A673 (cell line): Measurements from ENCODE around the gene CDH24. TPM values are rescaled to one million over a fixed set of nuclear protein-coding genes. Genes with fewer than 3 reads are reported as not detected.
A peak's percentile ranks its signal among the peaks of the same experiment; 100 is the strongest.

Source experiments
- BruUV-seq: library from RNA; stranded (reverse); fragments of 400-500 nt; replicated peaks from 2 replicates; lab custom pipeline; 2021; lab: Mats Ljungman, UMichigan
- CTCF ChIA-PET: fragments of 300-600 bp; sonication (Branson Sonifier 250); formaldehyde crosslinking; loops from one replicate; lab custom pipeline; 2022; ENCODE audit warnings: antibody characterized with exemption; lab: Charles Lee
- POLR2A ChIA-PET: fragments of 300-600 bp; sonication (Branson Sonifier 250); formaldehyde crosslinking; loops from one replicate; lab custom pipeline; 2022; ENCODE audit warnings: antibody characterized with exemption; ENCODE audit not compliant: low non-redundant PET; lab: Charles Lee
- DNase-seq: peaks from one replicate; pipeline ENCODE4 v3.0.0-alpha.2; 2015; ENCODE audit warnings: low spot score
- H3K27ac ChIP-seq: fragments of 200-600 bp; sonication (generic); 2 replicates; pipeline ENCODE4 v1.5.1; 2016; ENCODE audit warnings: mixed run types, low read depth, mild to moderate bottlenecking, mixed read lengths, antibody characterized with exemption, low read length; ENCODE audit not compliant: poor library complexity, severe bottlenecking
- H3K27me3 ChIP-seq: fragments of 200-600 bp; sonication (generic); replicated peaks from 2 replicates; pipeline ENCODE4 v1.6.1; 2017; ENCODE audit warnings: mixed run types, low read depth, mild to moderate bottlenecking, mixed read lengths, antibody characterized with exemption, low read length; ENCODE audit not compliant: insufficient read depth, poor library complexity
- H3K36me3 ChIP-seq: fragments of 200-600 bp; sonication (generic); 2 replicates; pipeline ENCODE4 v1.6.1; 2016; ENCODE audit warnings: mixed run types, mild to moderate bottlenecking, mixed read lengths, antibody characterized with exemption, low read length; ENCODE audit not compliant: insufficient read depth, poor library complexity, severe bottlenecking
- H3K4me1 ChIP-seq: fragments of 200-600 bp; sonication (generic); 2 replicates; pipeline ENCODE4 v1.6.1; 2017; ENCODE audit warnings: mixed run types, mild to moderate bottlenecking, mixed read lengths, antibody characterized with exemption, low read length; ENCODE audit not compliant: insufficient read depth, poor library complexity, severe bottlenecking
- H3K4me3 ChIP-seq: fragments of 200-600 bp; sonication (generic); 2 replicates; pipeline ENCODE4 v1.5.1; 2016; ENCODE audit warnings: low read depth, mixed run types, mild to moderate bottlenecking, mixed read lengths, low read length; ENCODE audit not compliant: poor library complexity, severe bottlenecking
- H3K9me3 ChIP-seq: fragments of 200-600 bp; sonication (generic); 2 replicates; pipeline ENCODE4 v1.6.1; 2016; ENCODE audit warnings: mixed run types, low read depth, mild to moderate bottlenecking, mixed read lengths, antibody characterized with exemption, low read length; ENCODE audit not compliant: poor library complexity, severe bottlenecking
- EZH2 ChIP-seq: fragments of 200-600 bp; sonication (generic); IDR thresholded peaks from 2 replicates; pipeline ENCODE4 v1.6.1; 2017; ENCODE audit warnings: borderline replicate concordance, low read depth, mild to moderate bottlenecking, mixed read lengths, antibody characterized with exemption, low read length; ENCODE audit not compliant: poor library complexity, severe bottlenecking
- intact Hi-C: fragments of 100-400 bp; cut with micrococcal nuclease; formaldehyde crosslinking; loops from one replicate; pipeline ENCODE4 v1.10.0; 2022; ENCODE audit not compliant: unreplicated experiment
- total RNA-seq: library from RNA; stranded (reverse); gene quantifications from 2 replicates; pipeline ENCODE4 v1.2.3, GENCODE V29; 2021
- TF ChIP-seq, protein P1 (sequence below): fragments of 300-800, 200-600 bp; sonication (generic); conservative IDR thresholded peaks from 2 replicates; pipeline ENCODE4 v1.5.1; 2017; ENCODE audit warnings: low read depth, mild to moderate bottlenecking, antibody characterized with exemption, low read length, moderate library complexity, mixed read lengths

CDH24 gene
- total RNA-seq, 1 experiment from 2014 or later: 44.8 TPM

DNA sequence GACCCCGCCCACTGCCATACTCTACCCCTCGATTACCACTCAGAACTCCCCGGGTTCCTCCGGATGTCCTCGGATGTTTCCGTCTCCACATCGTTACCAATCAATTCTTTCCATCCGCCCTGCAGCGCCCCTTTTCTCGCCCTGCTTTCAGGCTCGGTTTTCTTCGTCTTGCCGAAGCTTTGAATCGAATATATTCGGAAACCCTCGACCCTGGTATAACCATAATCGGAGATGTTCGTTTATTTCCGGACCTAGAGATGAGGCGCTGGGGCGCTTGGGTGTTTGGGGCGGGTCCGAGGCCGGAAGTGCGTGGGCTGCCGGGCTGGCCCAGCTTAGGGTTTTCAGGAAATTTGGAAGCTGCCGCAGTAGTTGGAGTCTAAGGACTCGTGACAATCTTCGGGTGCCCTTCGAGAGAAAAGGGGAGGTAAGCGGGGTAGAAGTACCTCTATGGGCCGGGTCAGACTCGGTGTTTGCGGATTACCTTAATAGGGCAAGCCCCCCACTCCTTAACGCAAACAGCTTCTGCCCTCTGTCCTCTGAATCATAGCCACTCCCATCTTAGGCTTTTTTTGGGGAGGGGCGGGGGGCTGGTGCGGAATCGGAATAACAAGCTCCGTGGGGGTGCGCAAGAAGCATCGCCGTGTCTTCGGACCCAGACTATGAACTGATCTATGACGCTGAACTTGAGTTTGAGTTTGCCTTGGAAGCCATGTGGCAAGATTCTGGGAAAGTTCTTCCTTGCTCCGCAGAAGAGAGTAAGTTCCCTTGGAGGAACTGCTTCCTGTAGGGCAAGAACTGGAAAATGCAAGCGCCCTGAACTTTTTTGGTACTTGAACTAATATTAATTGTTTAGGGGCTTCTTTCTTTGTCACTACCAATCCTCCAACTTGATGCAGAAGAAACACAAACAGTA, 38.1 kb upstream of the CDH24 start, which contains the start of gene C14orf119:
C14orf119 (plus strand) TSS at position 310 of the 913 bp plus-strand sequence. CDS start 2,154 bp downstream, outside the sequence.
- H3K27ac ChIP-seq: peak within 1 kb of the TSS; percentile 94
- no peaks in the 10 kb centered on the region for H3K9me3 ChIP-seq
- H3K4me3 ChIP-seq: peak within 1 kb of the TSS; percentile 64
- intact Hi-C loops: no loop called here
- DNase-seq: peak; percentile 100
- no peak for TF ChIP-seq EZH2
- TF ChIP-seq, protein P1, sequence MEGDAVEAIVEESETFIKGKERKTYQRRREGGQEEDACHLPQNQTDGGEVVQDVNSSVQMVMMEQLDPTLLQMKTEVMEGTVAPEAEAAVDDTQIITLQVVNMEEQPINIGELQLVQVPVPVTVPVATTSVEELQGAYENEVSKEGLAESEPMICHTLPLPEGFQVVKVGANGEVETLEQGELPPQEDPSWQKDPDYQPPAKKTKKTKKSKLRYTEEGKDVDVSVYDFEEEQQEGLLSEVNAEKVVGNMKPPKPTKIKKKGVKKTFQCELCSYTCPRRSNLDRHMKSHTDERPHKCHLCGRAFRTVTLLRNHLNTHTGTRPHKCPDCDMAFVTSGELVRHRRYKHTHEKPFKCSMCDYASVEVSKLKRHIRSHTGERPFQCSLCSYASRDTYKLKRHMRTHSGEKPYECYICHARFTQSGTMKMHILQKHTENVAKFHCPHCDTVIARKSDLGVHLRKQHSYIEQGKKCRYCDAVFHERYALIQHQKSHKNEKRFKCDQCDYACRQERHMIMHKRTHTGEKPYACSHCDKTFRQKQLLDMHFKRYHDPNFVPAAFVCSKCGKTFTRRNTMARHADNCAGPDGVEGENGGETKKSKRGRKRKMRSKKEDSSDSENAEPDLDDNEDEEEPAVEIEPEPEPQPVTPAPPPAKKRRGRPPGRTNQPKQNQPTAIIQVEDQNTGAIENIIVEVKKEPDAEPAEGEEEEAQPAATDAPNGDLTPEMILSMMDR: no peak
- H3K4me1 ChIP-seq: peaks cover 28% of the 10 kb centered on the region
- H3K36me3 ChIP-seq: peaks cover 47% of the 10 kb centered on the region
- BruUV-seq: TSS peak; percentile 73
- H3K27me3 ChIP-seq: no peaks in the 10 kb centered on the region
- CTCF ChIA-PET: interaction anchor here (0.6 to 2.0 kb wide), 11 partner anchors 13 to 211 kb away, joined by 3 to 26 read pairs (median 5); partner anchors contain the start of gene BCL2L2
- POLR2A ChIA-PET: interaction anchor here (0.5 to 1.4 kb wide), 5 partner anchors 24 to 1448 kb away, joined by 3 to 12 read pairs (median 5); partner anchors contain the start of gene RNF212B

DNA sequence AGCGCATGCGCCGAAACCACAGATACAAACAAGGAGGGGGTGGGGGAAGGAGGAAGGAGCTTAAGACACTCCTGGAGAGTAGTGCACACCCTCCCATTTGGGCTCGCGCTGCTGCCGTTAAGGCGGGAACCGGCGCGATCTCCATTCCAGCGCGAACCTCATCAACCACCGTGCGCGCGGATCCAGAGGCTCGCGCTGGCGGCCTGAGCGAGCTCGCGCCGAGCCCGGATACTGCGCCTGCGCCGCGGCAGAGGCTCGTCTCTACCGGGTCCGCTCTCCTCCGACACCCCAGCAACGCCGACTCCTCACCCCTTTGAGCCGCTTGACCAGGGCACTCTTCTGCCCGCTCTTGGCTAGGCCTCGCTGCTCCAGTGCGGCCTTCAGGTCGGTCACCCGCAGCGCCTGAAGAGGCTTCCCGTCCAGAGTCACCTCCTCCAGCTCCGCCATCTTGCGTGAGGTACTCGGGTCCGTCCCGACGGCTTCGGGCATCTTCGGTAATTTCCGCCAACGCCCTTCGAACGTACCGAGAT, 37.4 kb upstream of the CDH24 start, which contains the start of gene ACIN1:
ACIN1 (minus strand) TSS at position 471 of the 530 bp plus-strand sequence; CDS start at position 447, 24 bp downstream.
- no peaks in the 10 kb centered on the region for H3K9me3 ChIP-seq
- ChIA-PET POLR2A (interaction anchor here (0.5 to 1.4 kb wide), 5 partner anchors 23 to 1448 kb away, joined by 3 to 12 read pairs (median 5); partner anchors contain the start of gene RNF212B), CTCF (interaction anchor here (0.8 to 2.0 kb wide), 10 partner anchors 14 to 108 kb away, joined by 3 to 26 read pairs (median 6); no protein-coding TSS in a partner anchor)
- peaks cover 24% of the 10 kb centered on the region for H3K4me1 ChIP-seq
- no peak for TF ChIP-seq EZH2
- TF ChIP-seq, protein P1: no peak
- no peaks in the 10 kb centered on the region for H3K27me3 ChIP-seq
- intact Hi-C loops: no loop called here
- BruUV-seq: no TSS peak
- H3K4me3 ChIP-seq: peak within 1 kb of the TSS; percentile 64
- DNase-seq: peak; percentile 93
- H3K27ac ChIP-seq: peak within 1 kb of the TSS; percentile 94
- peaks cover 54% of the 10 kb centered on the region for H3K36me3 ChIP-seq

DNA sequence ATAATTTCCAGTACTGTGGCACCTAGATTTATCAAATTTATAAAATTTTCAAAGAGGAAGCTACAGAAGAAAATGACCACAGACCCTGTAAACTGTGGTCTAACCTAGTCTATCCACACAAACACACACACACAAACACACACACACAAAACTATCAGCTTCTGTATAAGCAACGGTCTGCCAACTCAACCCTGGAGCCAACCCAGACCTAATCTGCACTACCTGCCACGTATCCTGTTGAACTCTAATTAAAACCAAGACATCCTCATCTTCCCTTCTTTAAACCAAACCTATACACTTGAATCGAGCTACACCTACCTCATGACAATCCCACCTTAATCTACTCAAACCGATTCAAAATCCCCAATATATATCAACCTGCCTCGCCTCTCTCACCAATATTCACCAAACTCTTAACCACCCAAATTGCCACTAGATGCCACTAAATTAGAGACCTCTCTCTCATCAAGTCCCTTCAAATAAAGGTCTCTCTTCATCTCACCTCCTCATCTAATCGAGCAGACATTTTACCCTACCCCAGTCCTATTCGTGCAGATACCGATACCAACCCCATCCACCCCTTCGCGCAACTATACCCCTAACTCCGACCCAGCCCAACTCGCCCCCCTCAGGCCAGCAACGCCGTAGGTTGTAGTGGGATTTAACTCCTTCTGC, 36.8 kb upstream of the CDH24 start:
- TF ChIP-seq, protein P1: peak; percentile 41
- no peak for TF ChIP-seq EZH2
- POLR2A ChIA-PET: interaction anchor here (1.4 kb wide), 1 partner anchor 23 kb away, joined by 11 read pairs; no protein-coding TSS in a partner anchor
- TSS peak; percentile 72 for BruUV-seq
- H3K9me3 ChIP-seq: no peaks in the 10 kb centered on the region
- no peak for DNase-seq
- H3K27me3 ChIP-seq: no peaks in the 10 kb centered on the region
- H3K27ac ChIP-seq: peak overlapping the region; percentile 94
- CTCF ChIA-PET: interaction anchor here (0.8 to 2.0 kb wide), 8 partner anchors 16 to 108 kb away, joined by 3 to 26 read pairs (median 8); no protein-coding TSS in a partner anchor
- H3K4me1 ChIP-seq: peaks cover 18% of the 10 kb centered on the region
- intact Hi-C loops: no loop called here
- peak overlapping the region; percentile 64 for H3K4me3 ChIP-seq
- H3K36me3 ChIP-seq: peaks cover 60% of the 10 kb centered on the region
